ENCODE data around the gene ADAMTSL5. TPM values are rescaled to one million over a fixed set of nuclear protein-coding genes. Genes with fewer than 3 reads are reported as not detected.
"Not testable (repeated sequence)": the region's sequence is repeated elsewhere in the genome, so short reads cannot be mapped to it uniquely, and the experiment has no call there.

The ADAMTSL5 gene
- total RNA-seq, 3 donors from 2014 or later, result 2.7 to 3.5 (median 3.3) TPM

GRCh38 chr19:1533510-1534150 lies 20.8 kb upstream of the ADAMTSL5 start:
- intact Hi-C loops (cut with DNase I, micrococcal nuclease), result no loop called here
- Histone ChIP-seq H3K4me1 (ENCODE audit: low read depth) (no peaks in the 10 kb centered on the region), H3K4me3 (no peak overlapping the region), H3K9me3 (no peaks in the 10 kb centered on the region), H3K36me3 (ENCODE audit: low read depth) (no peaks in the 10 kb centered on the region)
- TF ChIP-seq CTCF (IDR thresholded peaks at IDR 0.05), result no peak
- DNase-seq (no peak), ATAC-seq (no peak)

GRCh38 chr19:1532003-1532402 lies 19.2 kb upstream of the ADAMTSL5 start:
- no peak for TF ChIP-seq CTCF (IDR thresholded peaks at IDR 0.05)
- intact Hi-C loops (cut with DNase I, micrococcal nuclease), result no loop called here
- Histone ChIP-seq H3K4me3 (no peak overlapping the region), H3K9me3 (no peaks in the 10 kb centered on the region), H3K4me1 (ENCODE audit: low read depth) (no peaks in the 10 kb centered on the region), H3K36me3 (ENCODE audit: low read depth) (no peaks in the 10 kb centered on the region)
- DNase-seq, result no peak
- ATAC-seq, result no peak

- Histone ChIP-seq H3K9me3 (no peaks in the 10 kb centered on the region), H3K36me3 (ENCODE audit: low read depth) (no peaks in the 10 kb centered on the region), H3K4me1 (ENCODE audit: low read depth) (no peaks in the 10 kb centered on the region), H3K4me3 (no peak overlapping the region)
- no peak for DNase-seq
- intact Hi-C loops (cut with DNase I, micrococcal nuclease), result no loop called here
- ATAC-seq, result no peak
- no peak for TF ChIP-seq CTCF (IDR thresholded peaks at IDR 0.05)
Observed at GRCh38 chr19:1531587-1531986, 18.8 kb upstream of the ADAMTSL5 start.

- H3K4me1 ChIP-seq (ENCODE audit: low read depth); intact Hi-C loops (cut with DNase I, micrococcal nuclease); H3K36me3 ChIP-seq (ENCODE audit: low read depth); H3K4me3 ChIP-seq; H3K9me3 ChIP-seq; ATAC-seq; DNase-seq: not testable (repeated sequence)
Observed at GRCh38 chr19:1530856-1531255, 18.0 kb upstream of the ADAMTSL5 start.

- ATAC-seq (no peak), DNase-seq (no peak)
- H3K4me1 ChIP-seq (ENCODE audit: low read depth), result no peaks in the 10 kb centered on the region
- intact Hi-C loops (cut with DNase I, micrococcal nuclease), result no loop called here
- no peak for TF ChIP-seq CTCF (IDR thresholded peaks at IDR 0.05)
- no peaks in the 10 kb centered on the region for H3K9me3 ChIP-seq
- H3K36me3 ChIP-seq (ENCODE audit: low read depth), result no peaks in the 10 kb centered on the region
- H3K4me3 ChIP-seq, result no peak overlapping the region
Observed at GRCh38 chr19:1529430-1529816, 16.6 kb upstream of the ADAMTSL5 start.

- ATAC-seq, result no peak
Observed at GRCh38 chr19:1528596-1529429, 16.0 kb upstream of the ADAMTSL5 start.

More at GRCh38 chr19:1528596-1529429, 16.0 kb upstream of the ADAMTSL5 start:
- intact Hi-C loops (cut with DNase I, micrococcal nuclease), result no loop called here
- Histone ChIP-seq H3K9me3 (no peaks in the 10 kb centered on the region), H3K4me3 (no peak overlapping the region), H3K4me1 (ENCODE audit: low read depth) (no peaks in the 10 kb centered on the region), H3K36me3 (ENCODE audit: low read depth) (no peaks in the 10 kb centered on the region)
- DNase-seq, result no peak
- TF ChIP-seq CTCF (IDR thresholded peaks at IDR 0.05), result no peak

Measured in mucosa of descending colon (tissue), 3 donors.